Measurements from ENCODE around the gene C1orf56. TPM values are rescaled to one million over a fixed set of nuclear protein-coding genes. Genes with fewer than 3 reads are reported as not detected.

The C1orf56 gene
- polyA plus RNA-seq, 1 of the 3 experiments (the other 2 are of a cell fraction), result 5.5 TPM

DNA sequence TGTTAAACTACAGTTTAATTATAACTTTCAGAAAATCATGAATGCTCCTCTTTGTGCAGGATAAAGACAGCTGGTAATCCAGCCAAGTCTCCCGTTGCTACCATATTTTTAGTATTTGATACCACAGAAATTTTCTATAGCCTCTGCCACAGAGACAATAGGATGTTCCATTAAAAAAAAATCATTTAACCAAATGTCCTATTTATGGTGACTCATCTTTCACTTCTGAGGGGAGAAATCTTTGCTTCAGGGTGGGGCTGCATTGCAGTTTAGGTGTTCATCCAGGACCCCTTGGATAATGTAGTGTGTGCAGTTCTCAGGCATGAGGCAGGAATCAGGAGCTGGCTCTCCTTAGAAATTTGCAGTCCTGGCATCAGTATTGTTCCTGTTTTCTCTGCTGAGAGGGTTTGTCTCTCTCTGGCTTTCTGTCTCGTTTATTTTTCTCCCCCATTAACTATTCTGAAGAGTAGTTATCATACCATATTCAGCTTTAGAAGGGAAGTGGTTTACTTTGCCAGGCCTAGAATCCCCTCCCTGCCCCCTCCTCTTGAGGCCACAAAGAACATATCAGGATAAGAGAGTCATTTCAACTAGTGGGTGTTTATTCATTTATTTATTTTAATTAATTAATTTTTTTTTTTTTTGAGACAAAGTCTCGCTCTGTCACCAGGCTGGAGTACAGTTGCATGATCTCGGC lies 36.2 kb upstream of the C1orf56 start:
- Histone ChIP-seq H3K79me2 (ENCODE audit: insufficient read depth) (peaks cover 15% of the 10 kb centered on the region; the same call in 1 of the 2 replicates), H3F3A (replicated peaks; ENCODE audit: insufficient read depth) (peaks cover 14% of the 10 kb centered on the region), H3K27me3 (ENCODE audit: insufficient read depth) (no peaks in the 10 kb centered on the region), H3K9me3 (no peaks in the 10 kb centered on the region), H3K27ac (ENCODE audit: low read depth in 2 of 2, low read length in 1 of 2) (peak overlapping the region in 1 of 2 experiments; percentile 14; a peak in 1 of 4 replicates), H2AFZ (ENCODE audit: low read depth) (no peak overlapping the region), H3K4me1 (ENCODE audit: control insufficient read depth in 1 of 2, insufficient read depth in 2 of 2, low read depth in 1 of 2, low read length in 1 of 2) (peaks cover 6 to 17% of the 10 kb centered on the region in 2 experiments; a peak in 1 of 4 replicates), H3K36me3 (replicated peaks in 1 of 2; ENCODE audit: control insufficient read depth in 1 of 2, insufficient read depth in 2 of 2, low read length in 1 of 2) (peaks cover 0 to 3% of the 10 kb centered on the region in 2 experiments), H3K4me3 (ENCODE audit: low read depth in 2 of 2, low read length in 1 of 2) (no peak overlapping the region), H3K9ac (no peak overlapping the region), H3K4me2 (no peak overlapping the region; the same call in 1 of the 2 replicates), H4K20me1 (ENCODE audit: insufficient read depth) (no peaks in the 10 kb centered on the region), H3K9me2 (no peaks in the 10 kb centered on the region)
- ChIA-PET CTCF (interaction anchor here (0.6 to 2.7 kb wide), 5 partner anchors 13 to 1166 kb away, joined by 3 to 13 read pairs (median 3); partner anchors contain the start of gene C1orf56), POLR2A (no interaction called here)
- 91% methylated on average over 4 of the region's 4 CpGs for WGBS (ENCODE audit: low lambda C conversion rate)
- TF ChIP-seq SMC3 (IDR thresholded peaks at IDR 0.05; ENCODE audit: low read depth, low read length) (no peak), FOXJ3 (CRISPR knock-in tag; IDR thresholded peaks at IDR 0.05) (no peak), POLR2AphosphoS5 (IDR thresholded peaks at IDR 0.05; ENCODE audit: low read depth, low read length) (no peak), GATA2 (CRISPR knock-in tag; IDR thresholded peaks at IDR 0.05) (no peak), NFIC (IDR thresholded peaks at IDR 0.05; ENCODE audit: borderline replicate concordance) (no peak), SIN3A (IDR thresholded peaks at IDR 0.05; ENCODE audit: borderline replicate concordance, low read depth, low read length) (no peak), FOXM1 (IDR thresholded peaks at IDR 0.05; ENCODE audit: low read depth) (no peak), EP300 (IDR thresholded peaks at IDR 0.05; ENCODE audit: borderline replicate concordance in 1 of 2, low read depth in 1 of 2, low read length in 1 of 2) (no peak), CHD2 (IDR thresholded peaks at IDR 0.05; ENCODE audit: low read length, partially characterized antibody) (no peak)
- TF ChIP-seq, protein P1, sequence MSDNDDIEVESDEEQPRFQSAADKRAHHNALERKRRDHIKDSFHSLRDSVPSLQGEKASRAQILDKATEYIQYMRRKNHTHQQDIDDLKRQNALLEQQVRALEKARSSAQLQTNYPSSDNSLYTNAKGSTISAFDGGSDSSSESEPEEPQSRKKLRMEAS (IDR thresholded peaks at IDR 0.05; ENCODE audit: low read depth), result no peak
- TF ChIP-seq, protein P2, sequence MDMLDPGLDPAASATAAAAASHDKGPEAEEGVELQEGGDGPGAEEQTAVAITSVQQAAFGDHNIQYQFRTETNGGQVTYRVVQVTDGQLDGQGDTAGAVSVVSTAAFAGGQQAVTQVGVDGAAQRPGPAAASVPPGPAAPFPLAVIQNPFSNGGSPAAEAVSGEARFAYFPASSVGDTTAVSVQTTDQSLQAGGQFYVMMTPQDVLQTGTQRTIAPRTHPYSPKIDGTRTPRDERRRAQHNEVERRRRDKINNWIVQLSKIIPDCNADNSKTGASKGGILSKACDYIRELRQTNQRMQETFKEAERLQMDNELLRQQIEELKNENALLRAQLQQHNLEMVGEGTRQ (IDR thresholded peaks at IDR 0.05; ENCODE audit: borderline replicate concordance, low read depth, low read length), result no peak
- DNase-seq, result no peak

DNA sequence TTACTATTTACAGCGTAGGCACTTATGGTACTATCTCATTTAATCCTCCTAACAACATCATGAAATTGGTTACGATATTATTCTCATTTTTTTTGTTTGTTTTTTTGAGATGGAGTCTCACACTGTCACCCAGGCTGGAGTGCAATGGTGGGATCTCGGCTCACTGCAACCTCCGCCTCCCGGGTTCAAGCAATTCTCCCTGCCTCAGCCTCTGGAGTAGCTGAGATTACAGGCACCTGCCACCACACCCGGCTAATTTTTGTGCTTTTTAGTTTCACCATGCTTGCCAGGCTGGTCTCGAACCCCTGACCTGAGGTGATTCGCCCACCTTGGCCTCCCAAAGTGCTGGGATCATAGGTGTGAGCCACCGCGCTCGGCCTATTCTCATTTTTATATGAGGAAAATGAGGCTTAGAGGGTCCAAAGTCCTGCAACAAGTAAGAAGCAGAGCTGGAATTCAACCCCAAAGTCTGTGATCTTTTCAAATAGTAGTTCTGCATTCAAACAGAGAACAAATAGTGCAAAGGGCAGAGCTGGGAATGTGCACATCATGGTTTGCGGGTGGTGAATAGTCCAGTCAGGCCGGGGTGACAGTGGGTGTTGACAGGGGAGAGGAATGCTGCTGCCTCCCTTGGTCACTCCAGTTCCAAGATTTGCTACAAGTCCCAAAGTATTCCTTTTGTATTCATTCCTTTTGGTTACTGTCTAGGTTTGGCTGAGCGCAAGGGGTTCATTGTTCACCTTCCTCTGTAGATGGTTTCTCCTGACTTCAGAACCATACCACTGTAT lies 34.7 kb upstream of the C1orf56 start:
- H2AFZ ChIP-seq (ENCODE audit: low read depth), result no peak overlapping the region
- peaks cover 5 to 6% of the 10 kb centered on the region in 2 experiments; a peak in 1 of 4 replicates for H3K4me1 ChIP-seq (ENCODE audit: control insufficient read depth in 1 of 2, insufficient read depth in 2 of 2, low read depth in 1 of 2, low read length in 1 of 2)
- H3K4me3 ChIP-seq (ENCODE audit: low read depth in 2 of 2, low read length in 1 of 2), result no peak overlapping the region
- peaks cover 3 to 6% of the 10 kb centered on the region in 2 experiments for H3K36me3 ChIP-seq (replicated peaks in 1 of 2; ENCODE audit: control insufficient read depth in 1 of 2, insufficient read depth in 2 of 2, low read length in 1 of 2)
- no peaks in the 10 kb centered on the region for H4K20me1 ChIP-seq (ENCODE audit: insufficient read depth)
- H3F3A ChIP-seq (replicated peaks; ENCODE audit: insufficient read depth), result peaks cover under 1% of the 10 kb centered on the region
- no peak overlapping the region for H3K4me2 ChIP-seq
- H3K79me2 ChIP-seq (ENCODE audit: insufficient read depth), result peaks cover 15% of the 10 kb centered on the region; the same call in 1 of the 2 replicates
- no peaks in the 10 kb centered on the region for H3K9me2 ChIP-seq
- CTCF ChIA-PET, result interaction anchor here (1.2 to 2.7 kb wide), 3 partner anchors 12 to 44 kb away, joined by 3 to 13 read pairs (median 7); no protein-coding TSS in a partner anchor
- no peak overlapping the region for H3K27ac ChIP-seq (ENCODE audit: low read depth in 2 of 2, low read length in 1 of 2)
- DNase-seq, result no peak
- H3K27me3 ChIP-seq (ENCODE audit: insufficient read depth), result no peaks in the 10 kb centered on the region
- WGBS (ENCODE audit: low lambda C conversion rate), result 93% methylated on average over 14 of the region's 14 CpGs
- no peak overlapping the region for H3K9ac ChIP-seq
- POLR2A ChIA-PET, result no interaction called here
- no peaks in the 10 kb centered on the region for H3K9me3 ChIP-seq
- TF ChIP-seq, protein P3, sequence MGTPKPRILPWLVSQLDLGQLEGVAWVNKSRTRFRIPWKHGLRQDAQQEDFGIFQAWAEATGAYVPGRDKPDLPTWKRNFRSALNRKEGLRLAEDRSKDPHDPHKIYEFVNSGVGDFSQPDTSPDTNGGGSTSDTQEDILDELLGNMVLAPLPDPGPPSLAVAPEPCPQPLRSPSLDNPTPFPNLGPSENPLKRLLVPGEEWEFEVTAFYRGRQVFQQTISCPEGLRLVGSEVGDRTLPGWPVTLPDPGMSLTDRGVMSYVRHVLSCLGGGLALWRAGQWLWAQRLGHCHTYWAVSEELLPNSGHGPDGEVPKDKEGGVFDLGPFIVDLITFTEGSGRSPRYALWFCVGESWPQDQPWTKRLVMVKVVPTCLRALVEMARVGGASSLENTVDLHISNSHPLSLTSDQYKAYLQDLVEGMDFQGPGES (IDR thresholded peaks at IDR 0.05; ENCODE audit: low read depth, low read length), result no peak
- TF ChIP-seq JUND (IDR thresholded peaks at IDR 0.05) (no peak), TCF12 (IDR thresholded peaks at IDR 0.05) (no peak), GATA2 (CRISPR knock-in tag; IDR thresholded peaks at IDR 0.05) (no peak), FOXM1 (IDR thresholded peaks at IDR 0.05; ENCODE audit: low read depth) (no peak), CHD2 (IDR thresholded peaks at IDR 0.05; ENCODE audit: low read length, partially characterized antibody) (no peak), SMC3 (IDR thresholded peaks at IDR 0.05; ENCODE audit: low read depth, low read length) (no peak), SIN3A (IDR thresholded peaks at IDR 0.05; ENCODE audit: borderline replicate concordance, low read depth, low read length) (no peak), NRF1 (IDR thresholded peaks at IDR 0.05; ENCODE audit: low read depth, low read length) (no peak), RCOR1 (IDR thresholded peaks at IDR 0.05; ENCODE audit: low read length) (no peak)
- TF ChIP-seq, protein P4, sequence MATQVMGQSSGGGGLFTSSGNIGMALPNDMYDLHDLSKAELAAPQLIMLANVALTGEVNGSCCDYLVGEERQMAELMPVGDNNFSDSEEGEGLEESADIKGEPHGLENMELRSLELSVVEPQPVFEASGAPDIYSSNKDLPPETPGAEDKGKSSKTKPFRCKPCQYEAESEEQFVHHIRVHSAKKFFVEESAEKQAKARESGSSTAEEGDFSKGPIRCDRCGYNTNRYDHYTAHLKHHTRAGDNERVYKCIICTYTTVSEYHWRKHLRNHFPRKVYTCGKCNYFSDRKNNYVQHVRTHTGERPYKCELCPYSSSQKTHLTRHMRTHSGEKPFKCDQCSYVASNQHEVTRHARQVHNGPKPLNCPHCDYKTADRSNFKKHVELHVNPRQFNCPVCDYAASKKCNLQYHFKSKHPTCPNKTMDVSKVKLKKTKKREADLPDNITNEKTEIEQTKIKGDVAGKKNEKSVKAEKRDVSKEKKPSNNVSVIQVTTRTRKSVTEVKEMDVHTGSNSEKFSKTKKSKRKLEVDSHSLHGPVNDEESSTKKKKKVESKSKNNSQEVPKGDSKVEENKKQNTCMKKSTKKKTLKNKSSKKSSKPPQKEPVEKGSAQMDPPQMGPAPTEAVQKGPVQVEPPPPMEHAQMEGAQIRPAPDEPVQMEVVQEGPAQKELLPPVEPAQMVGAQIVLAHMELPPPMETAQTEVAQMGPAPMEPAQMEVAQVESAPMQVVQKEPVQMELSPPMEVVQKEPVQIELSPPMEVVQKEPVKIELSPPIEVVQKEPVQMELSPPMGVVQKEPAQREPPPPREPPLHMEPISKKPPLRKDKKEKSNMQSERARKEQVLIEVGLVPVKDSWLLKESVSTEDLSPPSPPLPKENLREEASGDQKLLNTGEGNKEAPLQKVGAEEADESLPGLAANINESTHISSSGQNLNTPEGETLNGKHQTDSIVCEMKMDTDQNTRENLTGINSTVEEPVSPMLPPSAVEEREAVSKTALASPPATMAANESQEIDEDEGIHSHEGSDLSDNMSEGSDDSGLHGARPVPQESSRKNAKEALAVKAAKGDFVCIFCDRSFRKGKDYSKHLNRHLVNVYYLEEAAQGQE (IDR thresholded peaks at IDR 0.05; ENCODE audit: low read depth, low read length), result no peak
- TF ChIP-seq, protein P2 (IDR thresholded peaks at IDR 0.05; ENCODE audit: borderline replicate concordance, low read depth, low read length), result no peak

Data from SK-N-SH (cell line).